Calu3 (cell line): ENCODE results near the gene EXOSC2. TPM values are rescaled to one million over a fixed set of nuclear protein-coding genes. Genes with fewer than 3 reads are reported as not detected.

Experiments
- BruUV-seq: library from RNA; stranded (reverse); fragments of 400-500 nt; replicated peaks from 2 replicates; lab custom pipeline; 2021; lab: Mats Ljungman, UMichigan
- CTCF ChIA-PET: fragments of 300-600 bp; sonication (Branson Sonifier 250); formaldehyde crosslinking; loops from one replicate; lab custom pipeline; 2022; ENCODE audit warnings: antibody characterized with exemption; lab: Charles Lee
- DNase-seq: peaks from one replicate; pipeline ENCODE4 v3.0.0; 2022
- H3K27ac Mint-ChIP-seq: one replicate; pipeline ENCODE4 v1.8.0; 2022; ENCODE audit warnings: mixed read lengths; ENCODE audit not compliant: unreplicated experiment
- H3K27me3 Mint-ChIP-seq: one replicate; pipeline ENCODE4 v1.8.0; 2022; ENCODE audit warnings: mixed read lengths; ENCODE audit not compliant: unreplicated experiment
- H3K36me3 Mint-ChIP-seq: one replicate; pipeline ENCODE4 v1.8.0; 2022; ENCODE audit warnings: mild to moderate bottlenecking, moderate library complexity, mixed read lengths; ENCODE audit not compliant: insufficient read depth, unreplicated experiment
- H3K4me1 Mint-ChIP-seq: one replicate; pipeline ENCODE4 v1.8.0; 2022; ENCODE audit warnings: mild to moderate bottlenecking, low read depth, mixed read lengths; ENCODE audit not compliant: unreplicated experiment
- H3K4me3 Mint-ChIP-seq: one replicate; pipeline ENCODE4 v1.8.0; 2022; ENCODE audit warnings: mild to moderate bottlenecking, low read depth, moderate library complexity, mixed read lengths; ENCODE audit not compliant: unreplicated experiment
- H3K9me3 Mint-ChIP-seq: one replicate; pipeline ENCODE4 v1.8.0; 2022; ENCODE audit warnings: low read depth, mixed read lengths; ENCODE audit not compliant: unreplicated experiment
- CTCF ChIP-seq: fragments of 200-600 bp; IDR thresholded peaks from one replicate; pipeline ENCODE4 v1.8.0; 2022; ENCODE audit warnings: antibody characterized with exemption; ENCODE audit not compliant: unreplicated experiment
- intact Hi-C: fragments of 100-400 bp; cut with micrococcal nuclease; formaldehyde crosslinking; loops from one replicate; pipeline ENCODE4 v1.10.0; 2022; ENCODE audit not compliant: unreplicated experiment
- total RNA-seq: library from RNA; stranded (reverse); gene quantifications from 2 replicates; pipeline ENCODE4 v1.2.3, GENCODE V29; 2022

The EXOSC2 gene
- total RNA-seq, 1 experiment from 2014 or later = 42.9 TPM

- Mint-ChIP-seq H3K9me3 (no peaks in the 10 kb centered on the region), H3K36me3 (no peaks in the 10 kb centered on the region), H3K4me3 (no peak overlapping the region), H3K4me1 (no peaks in the 10 kb centered on the region), H3K27ac (no peak overlapping the region), H3K27me3 (peaks cover 44% of the 10 kb centered on the region)
- no peak for TF ChIP-seq CTCF
- CTCF ChIA-PET = interaction anchor here (0.7 kb wide), 1 partner anchor 16 kb away, joined by 10 read pairs; no protein-coding TSS in a partner anchor
- BruUV-seq = no TSS peak
- no peak for DNase-seq
- intact Hi-C loops = no loop called here
These were observed 23.6 kb upstream of the EXOSC2 start for GRCh38 chr9:130669965-130670364.

- no peak overlapping the region for H3K27ac Mint-ChIP-seq
- no TSS peak for BruUV-seq
- intact Hi-C loops = no loop called here
These were observed 22.9 kb upstream of the EXOSC2 start for GRCh38 chr9:130670644-130671043.

GRCh38 chr9:130672466-130672865, 21.1 kb upstream of the EXOSC2 start:
- peaks cover 26% of the 10 kb centered on the region for H3K27me3 Mint-ChIP-seq
- BruUV-seq = no TSS peak

More at GRCh38 chr9:130670644-130671043, 22.9 kb upstream of the EXOSC2 start:
- no peak overlapping the region for H3K4me3 Mint-ChIP-seq
- no peaks in the 10 kb centered on the region for H3K4me1 Mint-ChIP-seq
- no peak for TF ChIP-seq CTCF
- DNase-seq = no peak
- H3K27me3 Mint-ChIP-seq = peaks cover 38% of the 10 kb centered on the region
- no peaks in the 10 kb centered on the region for H3K36me3 Mint-ChIP-seq
- CTCF ChIA-PET = interaction anchor here (0.7 kb wide), 1 partner anchor 15 kb away, joined by 10 read pairs; no protein-coding TSS in a partner anchor
- no peaks in the 10 kb centered on the region for H3K9me3 Mint-ChIP-seq

GRCh38 chr9:130672933-130673615, 20.5 kb upstream of the EXOSC2 start:
- Mint-ChIP-seq H3K9me3 (no peaks in the 10 kb centered on the region), H3K4me3 (no peak overlapping the region)
- no TSS peak for BruUV-seq

More at GRCh38 chr9:130672466-130672865, 21.1 kb upstream of the EXOSC2 start:
- no peaks in the 10 kb centered on the region for H3K9me3 Mint-ChIP-seq
- no peak for TF ChIP-seq CTCF
- no peaks in the 10 kb centered on the region for H3K36me3 Mint-ChIP-seq
- DNase-seq = no peak
- no peaks in the 10 kb centered on the region for H3K4me1 Mint-ChIP-seq
- H3K4me3 Mint-ChIP-seq = no peak overlapping the region
- intact Hi-C loops = no loop called here
- no peak overlapping the region for H3K27ac Mint-ChIP-seq
- CTCF ChIA-PET = no interaction called here

More at GRCh38 chr9:130672933-130673615, 20.5 kb upstream of the EXOSC2 start:
- intact Hi-C loops = no loop called here
- DNase-seq = no peak
- CTCF ChIA-PET = no interaction called here
- H3K27ac Mint-ChIP-seq = no peak overlapping the region
- TF ChIP-seq CTCF = no peak
- H3K27me3 Mint-ChIP-seq = peaks cover 23% of the 10 kb centered on the region
- no peaks in the 10 kb centered on the region for H3K4me1 Mint-ChIP-seq
- no peaks in the 10 kb centered on the region for H3K36me3 Mint-ChIP-seq
